GM18499 (cell line): ENCODE results near the gene POLR2E.

Experiments used
- ATAC-seq: cut with Tn5 transposase; IDR thresholded peaks from one replicate; pipeline ENCODE4 v1.9.1; 2021; ENCODE audit warnings: moderate number of reproducible peaks; ENCODE audit not compliant: insufficient read depth, unreplicated experiment

The POLR2E gene

DNA sequence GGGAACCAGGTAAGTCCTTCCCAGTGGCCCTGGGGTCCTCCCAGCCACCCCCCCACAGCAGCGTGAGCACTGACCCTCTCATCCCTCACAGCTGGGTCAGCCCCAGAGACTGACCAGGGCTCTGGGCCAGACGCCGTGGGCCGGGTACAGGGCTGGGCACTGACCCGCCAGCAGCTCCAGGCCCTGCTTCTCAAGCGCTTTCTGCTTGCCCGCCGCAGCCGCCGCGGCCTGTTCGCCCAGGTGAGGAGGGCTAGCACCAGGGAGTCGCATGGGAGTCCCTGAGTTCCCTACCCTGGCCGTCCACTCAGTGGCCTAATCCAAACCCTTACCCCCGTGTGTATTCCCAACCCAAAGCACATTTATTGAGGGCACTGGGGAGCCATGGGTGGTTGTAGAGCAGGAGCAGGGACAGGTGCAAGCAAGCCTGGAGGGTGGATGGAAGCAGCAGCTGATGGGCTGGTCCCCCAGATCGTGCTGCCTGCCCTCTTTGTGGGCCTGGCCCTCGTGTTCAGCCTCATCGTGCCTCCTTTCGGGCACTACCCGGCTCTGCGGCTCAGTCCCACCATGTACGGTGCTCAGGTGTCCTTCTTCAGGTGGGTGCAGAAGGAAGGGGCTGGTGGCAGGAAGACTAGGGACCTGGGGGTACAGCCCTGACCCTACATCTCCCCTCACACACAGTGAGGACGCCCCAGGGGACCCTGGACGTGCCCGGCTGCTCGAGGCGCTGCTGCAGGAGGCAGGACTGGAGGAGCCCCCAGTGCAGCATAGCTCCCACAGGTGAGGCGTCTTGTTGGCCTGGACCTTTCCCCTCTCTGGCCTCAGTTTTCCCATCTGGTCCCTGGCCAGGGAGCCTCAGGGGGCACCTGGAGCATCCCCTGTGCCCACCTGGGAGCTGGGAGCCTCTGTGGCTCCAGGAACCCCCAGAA, 40.8 kb downstream of the POLR2E start:
- ATAC-seq: no peak

DNA sequence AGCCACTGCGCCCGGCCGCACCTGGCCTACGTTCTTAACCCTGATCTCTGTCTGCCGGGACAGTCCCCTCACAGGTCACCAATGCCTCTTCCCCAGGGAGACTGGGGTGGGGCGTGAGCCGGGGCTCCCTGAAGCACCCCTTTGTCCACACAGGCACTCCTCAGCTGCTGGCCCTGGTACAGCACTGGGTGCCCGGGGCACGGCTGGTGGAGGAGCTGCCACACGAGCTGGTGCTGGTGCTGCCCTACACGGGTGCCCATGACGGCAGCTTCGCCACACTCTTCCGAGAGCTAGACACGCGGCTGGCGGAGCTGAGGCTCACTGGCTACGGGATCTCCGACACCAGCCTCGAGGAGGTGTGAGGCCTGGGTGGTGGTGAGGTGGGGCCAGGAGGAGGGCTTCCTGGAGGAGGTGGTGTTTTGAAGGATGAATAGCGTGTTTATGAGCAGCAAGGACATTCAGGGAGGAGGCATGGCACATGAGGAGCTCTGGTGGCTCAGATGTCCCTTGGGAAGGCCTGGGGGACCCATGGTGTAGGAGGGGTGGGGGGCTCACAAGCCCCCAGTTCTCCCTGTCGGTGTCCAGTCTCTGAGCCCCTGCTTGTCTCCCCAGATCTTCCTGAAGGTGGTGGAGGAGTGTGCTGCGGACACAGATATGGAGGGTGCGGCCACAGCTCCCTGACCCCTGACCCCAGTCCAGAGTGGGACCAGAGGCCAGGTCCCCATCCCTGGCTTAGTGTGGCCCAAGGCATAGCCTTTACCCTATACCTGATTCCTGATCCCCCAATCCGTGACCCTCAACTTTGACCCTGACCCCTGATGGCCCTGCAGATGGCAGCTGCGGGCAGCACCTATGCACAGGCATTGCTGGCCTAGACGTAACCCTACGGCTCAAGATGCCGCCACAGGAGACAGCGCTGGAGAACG, 41.7 kb downstream of the POLR2E start:
- ATAC-seq: no peak

DNA sequence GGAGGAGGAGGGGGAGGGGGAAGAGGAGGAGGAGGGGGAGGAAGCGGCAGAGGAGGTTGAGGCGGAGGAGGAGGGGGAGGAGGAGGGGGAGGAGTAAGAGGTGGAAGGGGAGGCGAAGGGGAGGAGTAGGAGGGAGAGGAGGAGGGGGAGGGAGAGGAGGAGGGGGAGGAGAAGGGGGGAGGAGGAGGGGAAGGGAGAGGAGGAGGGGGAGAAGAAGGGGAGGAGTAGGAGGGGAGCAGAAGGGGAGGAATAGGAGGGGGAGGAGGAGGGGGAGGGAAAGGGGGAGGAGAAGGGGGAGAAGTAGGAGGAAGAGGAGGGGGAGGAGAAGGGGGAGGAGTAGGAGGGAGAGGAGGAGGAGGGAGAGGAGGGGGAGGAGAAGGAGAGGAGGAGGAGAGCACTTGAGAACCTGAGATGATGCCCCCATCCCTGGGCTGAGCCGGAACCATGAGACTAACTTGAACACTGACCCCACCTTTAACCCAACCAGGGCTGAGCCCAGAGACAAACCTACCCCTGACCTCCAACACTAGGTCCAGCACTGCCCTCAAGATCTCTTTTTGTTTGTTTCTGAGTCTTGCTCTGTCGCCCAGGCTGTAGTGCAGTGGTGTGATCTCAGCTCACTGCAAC, 42.7 kb downstream of the POLR2E start:
- no peak for ATAC-seq

DNA sequence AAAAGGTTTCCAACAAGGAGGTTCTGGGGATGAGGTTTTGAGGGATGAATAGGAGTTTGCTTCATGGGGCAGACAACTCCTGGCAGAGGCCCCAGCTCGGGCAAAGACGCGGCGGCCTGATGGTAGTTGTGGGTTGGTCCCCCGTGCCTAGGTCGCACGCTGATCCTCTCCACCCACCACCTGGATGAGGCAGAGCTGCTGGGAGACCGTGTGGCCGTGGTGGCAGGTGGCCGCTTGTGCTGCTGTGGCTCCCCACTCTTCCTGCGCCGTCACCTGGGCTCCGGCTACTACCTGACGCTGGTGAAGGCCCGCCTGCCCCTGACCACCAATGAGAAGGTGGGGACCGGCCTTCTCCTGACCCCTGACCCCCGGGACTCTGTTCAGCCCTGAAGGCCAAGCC, 43.4 kb downstream of the POLR2E start:
- no peak for ATAC-seq

DNA sequence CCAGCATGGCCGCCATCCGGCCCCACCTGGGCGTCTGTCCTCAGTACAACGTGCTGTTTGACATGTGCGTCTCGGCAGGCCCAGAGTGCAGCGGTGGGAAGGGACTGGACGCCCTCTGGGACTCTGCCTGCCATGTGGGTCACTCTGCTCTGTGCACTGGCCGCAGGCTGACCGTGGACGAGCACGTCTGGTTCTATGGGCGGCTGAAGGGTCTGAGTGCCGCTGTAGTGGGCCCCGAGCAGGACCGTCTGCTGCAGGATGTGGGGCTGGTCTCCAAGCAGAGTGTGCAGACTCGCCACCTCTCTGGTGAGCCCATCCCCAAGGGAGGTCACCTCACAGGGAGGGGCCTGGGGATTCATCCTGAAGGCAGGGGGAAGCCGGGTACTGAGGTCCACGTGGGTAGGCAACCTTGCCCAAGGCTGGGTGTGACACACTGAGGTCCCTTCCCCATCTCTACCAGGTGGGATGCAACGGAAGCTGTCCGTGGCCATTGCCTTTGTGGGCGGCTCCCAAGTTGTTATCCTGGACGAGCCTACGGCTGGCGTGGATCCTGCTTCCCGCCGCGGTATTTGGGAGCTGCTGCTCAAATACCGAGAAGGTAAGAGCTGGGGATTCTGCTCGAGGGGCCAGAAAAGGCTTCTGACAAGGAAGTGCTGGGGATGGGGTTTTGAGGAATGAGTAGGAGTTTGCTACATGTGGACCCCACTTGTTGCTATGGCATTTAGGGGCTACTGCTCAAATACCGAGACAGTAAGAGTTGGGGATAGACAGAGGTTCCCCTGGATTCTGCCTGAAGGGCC, 44.0 kb downstream of the POLR2E start:
- ATAC-seq: no peak

GRCh38 chr19:1049800-1050199, 45.4 kb downstream of the POLR2E start:
- ATAC-seq: no peak

- no peak for ATAC-seq
These were observed 46.1 kb downstream of the POLR2E start for GRCh38 chr19:1049106-1049505.

- no peak for ATAC-seq
These were observed 47.5 kb downstream of the POLR2E start for GRCh38 chr19:1047696-1048147.

- no peak for ATAC-seq
These were observed 48.1 kb downstream of the POLR2E start for GRCh38 chr19:1046836-1047695.

- no peak for ATAC-seq
These were observed 49.0 kb downstream of the POLR2E start for GRCh38 chr19:1046117-1046626.

GRCh38 chr19:1045247-1045603, 50.0 kb downstream of the POLR2E start:
- ATAC-seq: no peak

GRCh38 chr19:1042689-1043511, 52.3 kb downstream of the POLR2E start:
- ATAC-seq: no peak

GRCh38 chr19:1041835-1042685, 53.1 kb downstream of the POLR2E start:
- no peak for ATAC-seq

DNA sequence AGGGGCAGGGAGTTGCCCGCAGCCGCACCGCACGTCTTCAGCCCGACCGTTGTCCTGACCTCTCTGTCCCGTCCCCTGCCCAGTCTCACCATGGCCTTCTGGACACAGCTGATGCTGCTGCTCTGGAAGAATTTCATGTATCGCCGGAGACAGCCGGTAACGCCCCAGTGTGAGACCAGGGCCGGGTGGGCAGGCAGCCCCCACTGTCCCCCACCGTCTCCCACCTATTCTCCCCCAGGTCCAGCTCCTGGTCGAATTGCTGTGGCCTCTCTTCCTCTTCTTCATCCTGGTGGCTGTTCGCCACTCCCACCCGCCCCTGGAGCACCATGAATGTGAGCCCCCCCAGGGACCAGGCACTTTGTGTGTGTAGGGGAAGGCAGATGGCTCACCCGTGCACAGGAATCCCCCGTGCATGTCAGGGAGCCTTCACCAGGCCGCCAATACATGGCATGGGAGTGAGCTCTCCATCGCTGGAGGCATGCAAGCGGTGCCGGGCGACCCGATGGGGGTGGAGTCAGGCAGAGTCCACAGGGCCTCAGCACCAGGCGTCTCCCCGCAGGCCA, 53.8 kb downstream of the POLR2E start:
- no peak for ATAC-seq

- no peak for ATAC-seq
These were observed 54.5 kb downstream of the POLR2E start for GRCh38 chr19:1040476-1041271.
